Colonic mucosa (tissue), 4 donors: ENCODE measurements around the gene SLIT3. TPM values are rescaled to one million over a fixed set of nuclear protein-coding genes. Genes with fewer than 3 reads are reported as not detected.

Experiments used
- DNase-seq: peaks from one replicate; pipeline ENCODE4 v3.0.0-alpha.2; 2020
- H3K27ac ChIP-seq: fragments of 200-600 bp; one replicate; pipeline ENCODE4 v1.8.0; 2021
- H3K27me3 ChIP-seq: fragments of 200-600 bp; one replicate; pipeline ENCODE4 v1.8.0; 2021
- H3K36me3 ChIP-seq: fragments of 200-600 bp; one replicate; pipeline ENCODE4 v1.8.0; 2021
- H3K4me1 ChIP-seq: fragments of 200-600 bp; one replicate; pipeline ENCODE4 v1.8.0; 2021; ENCODE audit warnings: mild to moderate bottlenecking
- H3K4me3 ChIP-seq: fragments of 200-600 bp; one replicate; pipeline ENCODE4 v1.8.0; 2021
- H3K9ac ChIP-seq, 2 donors: one replicate each; pipeline ENCODE4 v1.7.0; 2013; ENCODE audit warnings: control low read depth in 2 of 2, low read depth in 2 of 2, low read length in 2 of 2
- H3K9me3 ChIP-seq: fragments of 200-600 bp; one replicate; pipeline ENCODE4 v1.8.0; 2021
- intact Hi-C: fragments of 100-400 bp; cut with DNase I; formaldehyde crosslinking; loops from one replicate; pipeline ENCODE4 v1.14.1; 2022
- total RNA-seq, 2 donors: library from RNA; stranded (reverse); fragmentation: NEBNext Ultra II Directional in 1 of 2; extraction: Animal tissue kit (Norgen Biotek cat#: 25700) in 1 of 2; gene quantifications; one replicate each; pipeline ENCODE4 v1.2.1, GENCODE V29; 2021
- TF ChIP-seq, protein P1 (sequence below): fragments of 200-600 bp; IDR thresholded peaks from one replicate; pipeline ENCODE4 v1.8.0; 2022; ENCODE audit warnings: antibody characterized with exemption, mild to moderate bottlenecking
- donor health status: healthy.
- donor health status: DM: no; HTN: no; CAD: no.
- donor health status: DM: no; HTN: no; CAD: no.

The SLIT3 gene
- total RNA-seq, 2 donors from 2014 or later, result 3.4 to 7.6 TPM

DNA sequence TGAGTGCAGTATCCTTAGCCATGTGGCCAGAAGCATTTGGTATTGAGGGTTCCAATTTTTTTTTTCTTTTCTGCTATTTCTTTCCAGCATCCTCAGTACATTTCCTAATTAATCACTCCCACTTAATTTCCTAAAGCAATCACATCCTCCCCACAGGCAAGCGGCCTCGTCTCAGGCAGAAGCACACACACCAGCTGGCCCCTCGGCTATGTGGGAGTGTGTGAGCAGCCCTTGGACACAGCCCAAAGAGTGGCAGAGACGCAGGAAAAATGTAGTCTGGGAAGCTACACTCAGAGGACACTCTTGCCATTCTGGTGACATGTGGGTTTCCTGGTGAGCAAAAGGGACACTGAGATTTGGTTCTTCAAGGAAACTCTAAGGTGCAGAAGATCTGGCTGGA, 20.7 kb downstream of the SLIT3 start:
- H3K27me3 ChIP-seq, result no peaks in the 10 kb centered on the region
- no peaks in the 10 kb centered on the region for H3K4me1 ChIP-seq
- no peaks in the 10 kb centered on the region for H3K36me3 ChIP-seq
- intact Hi-C loops, result no loop called here
- DNase-seq, result no peak
- TF ChIP-seq, protein P1, sequence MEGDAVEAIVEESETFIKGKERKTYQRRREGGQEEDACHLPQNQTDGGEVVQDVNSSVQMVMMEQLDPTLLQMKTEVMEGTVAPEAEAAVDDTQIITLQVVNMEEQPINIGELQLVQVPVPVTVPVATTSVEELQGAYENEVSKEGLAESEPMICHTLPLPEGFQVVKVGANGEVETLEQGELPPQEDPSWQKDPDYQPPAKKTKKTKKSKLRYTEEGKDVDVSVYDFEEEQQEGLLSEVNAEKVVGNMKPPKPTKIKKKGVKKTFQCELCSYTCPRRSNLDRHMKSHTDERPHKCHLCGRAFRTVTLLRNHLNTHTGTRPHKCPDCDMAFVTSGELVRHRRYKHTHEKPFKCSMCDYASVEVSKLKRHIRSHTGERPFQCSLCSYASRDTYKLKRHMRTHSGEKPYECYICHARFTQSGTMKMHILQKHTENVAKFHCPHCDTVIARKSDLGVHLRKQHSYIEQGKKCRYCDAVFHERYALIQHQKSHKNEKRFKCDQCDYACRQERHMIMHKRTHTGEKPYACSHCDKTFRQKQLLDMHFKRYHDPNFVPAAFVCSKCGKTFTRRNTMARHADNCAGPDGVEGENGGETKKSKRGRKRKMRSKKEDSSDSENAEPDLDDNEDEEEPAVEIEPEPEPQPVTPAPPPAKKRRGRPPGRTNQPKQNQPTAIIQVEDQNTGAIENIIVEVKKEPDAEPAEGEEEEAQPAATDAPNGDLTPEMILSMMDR, result no peak
- no peak overlapping the region for H3K9ac ChIP-seq
- no peak overlapping the region for H3K27ac ChIP-seq
- no peak overlapping the region for H3K4me3 ChIP-seq
- no peaks in the 10 kb centered on the region for H3K9me3 ChIP-seq

DNA sequence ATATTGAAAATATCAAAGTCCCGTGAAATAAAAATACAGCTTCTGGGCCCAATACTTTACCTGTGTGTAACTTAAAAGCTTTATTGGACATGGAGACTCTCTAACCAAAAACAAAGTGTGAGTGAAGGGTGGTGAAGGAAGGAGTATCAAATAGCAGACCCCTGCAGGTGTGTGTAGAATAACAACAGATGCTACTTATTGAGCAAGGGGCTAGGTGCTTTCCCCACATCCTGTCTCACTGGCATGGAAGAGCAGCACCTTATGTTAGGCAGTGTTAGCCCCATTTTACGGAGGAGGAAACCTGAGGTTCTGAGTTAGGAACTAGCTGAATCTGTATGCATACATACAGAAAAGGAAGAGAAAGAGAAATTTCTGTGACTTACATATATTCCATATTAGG, 21.8 kb downstream of the SLIT3 start:
- DNase-seq, result no peak
- TF ChIP-seq, protein P1, result no peak
- H3K27ac ChIP-seq, result no peak overlapping the region
- H3K36me3 ChIP-seq, result no peaks in the 10 kb centered on the region
- intact Hi-C loops, result no loop called here
- H3K9ac ChIP-seq, result no peak overlapping the region
- H3K4me1 ChIP-seq, result no peaks in the 10 kb centered on the region
- no peaks in the 10 kb centered on the region for H3K9me3 ChIP-seq
- H3K4me3 ChIP-seq, result no peak overlapping the region
- H3K27me3 ChIP-seq, result no peaks in the 10 kb centered on the region

DNA sequence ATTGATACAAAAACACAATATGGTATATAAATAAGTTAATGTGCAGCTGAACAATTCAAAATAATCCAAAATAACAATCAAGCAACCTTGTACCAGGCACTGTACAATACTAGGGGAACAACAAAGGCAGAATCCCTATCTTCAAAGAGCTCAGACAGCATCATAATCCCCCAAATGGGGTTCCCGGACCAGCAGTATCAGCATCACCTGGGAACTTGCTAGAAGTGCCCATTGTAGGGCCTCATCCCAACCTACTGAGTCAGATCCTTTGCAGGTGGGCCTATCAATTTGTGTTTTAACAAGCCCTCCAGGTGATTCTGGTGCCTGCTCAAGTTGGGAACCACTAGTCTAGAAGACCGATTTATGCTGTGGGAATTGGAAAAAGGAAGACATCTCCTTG, 27.1 kb downstream of the SLIT3 start:
- Histone ChIP-seq H3K4me3 (no peak overlapping the region), H3K27me3 (no peaks in the 10 kb centered on the region), H3K36me3 (no peaks in the 10 kb centered on the region), H3K27ac (no peak overlapping the region), H3K9me3 (no peaks in the 10 kb centered on the region), H3K4me1 (no peaks in the 10 kb centered on the region), H3K9ac (no peak overlapping the region)
- intact Hi-C loops, result no loop called here
- TF ChIP-seq, protein P1, result no peak
- no peak for DNase-seq

DNA sequence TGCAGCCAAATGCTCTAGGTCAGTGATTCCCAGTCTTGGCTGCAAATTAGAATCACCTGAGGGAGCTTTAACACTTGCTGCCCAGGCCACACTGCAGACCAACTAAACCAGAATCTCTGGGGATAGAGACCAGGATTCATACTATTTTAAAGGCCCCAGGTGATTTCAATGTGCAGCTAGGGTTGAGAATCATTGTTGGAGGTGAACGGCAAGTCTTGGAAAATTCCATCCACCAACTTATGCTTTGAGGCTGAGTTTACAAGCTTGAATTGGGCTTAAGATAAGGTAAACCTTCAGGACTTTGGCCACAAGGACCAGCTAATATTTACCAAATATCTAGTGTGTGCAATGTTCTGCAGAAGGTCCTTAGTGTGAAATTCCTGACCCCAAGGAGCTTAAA, 27.5 kb downstream of the SLIT3 start:
- no peaks in the 10 kb centered on the region for H3K27me3 ChIP-seq
- H3K27ac ChIP-seq, result no peak overlapping the region
- no peaks in the 10 kb centered on the region for H3K9me3 ChIP-seq
- TF ChIP-seq, protein P1, result no peak
- intact Hi-C loops, result no loop called here
- H3K9ac ChIP-seq, result no peak overlapping the region
- no peaks in the 10 kb centered on the region for H3K4me1 ChIP-seq
- H3K4me3 ChIP-seq, result no peak overlapping the region
- H3K36me3 ChIP-seq, result no peaks in the 10 kb centered on the region
- DNase-seq, result no peak

DNA sequence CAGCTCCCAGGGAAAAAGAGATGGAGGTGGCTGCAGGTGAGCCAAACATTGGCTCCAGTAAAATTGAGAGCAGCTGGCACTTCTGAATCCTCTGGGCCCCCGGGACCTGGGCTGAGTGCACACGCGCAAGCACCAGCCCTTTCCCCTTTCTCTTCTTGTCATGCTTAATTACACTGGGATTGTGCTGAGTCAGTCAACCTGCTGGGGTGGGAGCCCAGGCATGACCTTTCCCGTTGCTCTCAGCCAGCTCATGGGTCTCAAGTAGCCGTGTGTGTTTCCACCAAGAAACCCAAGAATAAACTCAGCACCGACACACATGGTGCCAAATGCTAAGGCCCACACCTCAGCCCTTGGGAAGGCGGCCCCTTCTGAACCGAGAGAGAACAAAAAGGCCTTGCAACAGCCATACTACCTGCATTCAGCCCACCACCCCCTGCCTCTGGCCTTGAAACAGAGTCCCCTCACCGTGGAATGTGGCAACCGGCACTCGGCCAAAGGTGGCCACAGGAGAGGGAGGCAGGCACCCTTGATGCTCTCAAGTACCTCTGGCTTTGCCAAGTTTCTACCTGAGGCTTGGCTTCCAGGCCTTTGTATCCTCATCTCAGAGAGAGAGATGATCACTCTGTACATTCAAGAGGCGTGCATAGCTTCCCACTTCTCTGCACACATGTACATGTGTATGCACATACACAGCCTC, 28.1 kb downstream of the SLIT3 start:
- no peaks in the 10 kb centered on the region for H3K36me3 ChIP-seq
- H3K9ac ChIP-seq, result no peak overlapping the region
- no peaks in the 10 kb centered on the region for H3K9me3 ChIP-seq
- intact Hi-C loops, result no loop called here
- no peaks in the 10 kb centered on the region for H3K27me3 ChIP-seq
- TF ChIP-seq, protein P1, result no peak
- DNase-seq, result no peak
- H3K27ac ChIP-seq, result no peak overlapping the region
- H3K4me3 ChIP-seq, result no peak overlapping the region
- H3K4me1 ChIP-seq, result no peaks in the 10 kb centered on the region
